ENCODE measurements around the gene MAN2A2. TPM values are rescaled to one million over a fixed set of nuclear protein-coding genes. Genes with fewer than 3 reads are reported as not detected.

MAN2A2 gene
- total RNA-seq, 1 donor from 2014 or later: 60.2 TPM

GRCh38 chr15:90880381-90881145, 22.5 kb upstream of the MAN2A2 start:
- Mint-ChIP-seq H3K4me3 (no peak overlapping the region), H3K36me3 (peaks cover 3% of the 10 kb centered on the region), H3K27me3 (no peaks in the 10 kb centered on the region), H3K4me1 (ENCODE audit: unreplicated experiment) (no peaks in the 10 kb centered on the region), H3K27ac (no peak overlapping the region), H3K9me3 (no peaks in the 10 kb centered on the region)
- TF ChIP-seq CTCF (conservative IDR thresholded peaks at IDR 0.05): no peak
- DNase-seq (ENCODE audit: extremely low spot score, unreplicated experiment): no peak

GRCh38 chr15:90881181-90881977, 21.7 kb upstream of the MAN2A2 start:
- TF ChIP-seq CTCF (conservative IDR thresholded peaks at IDR 0.05): no peak
- H3K9me3 Mint-ChIP-seq: no peaks in the 10 kb centered on the region
- no peak for DNase-seq (ENCODE audit: extremely low spot score, unreplicated experiment)
- no peak overlapping the region for H3K27ac Mint-ChIP-seq
- peaks cover 6% of the 10 kb centered on the region for H3K4me1 Mint-ChIP-seq (ENCODE audit: unreplicated experiment)
- H3K27me3 Mint-ChIP-seq: no peaks in the 10 kb centered on the region
- peaks cover 3% of the 10 kb centered on the region for H3K36me3 Mint-ChIP-seq
- H3K4me3 Mint-ChIP-seq: no peak overlapping the region

GRCh38 chr15:90881978-90882721, 21.0 kb upstream of the MAN2A2 start:
- Mint-ChIP-seq H3K36me3 (no peaks in the 10 kb centered on the region), H3K27ac (no peak overlapping the region), H3K4me1 (ENCODE audit: unreplicated experiment) (peaks cover 6% of the 10 kb centered on the region), H3K27me3 (no peaks in the 10 kb centered on the region), H3K4me3 (no peak overlapping the region), H3K9me3 (no peaks in the 10 kb centered on the region)
- peak; percentile 68 for DNase-seq (ENCODE audit: extremely low spot score, unreplicated experiment)
- no peak for TF ChIP-seq CTCF (conservative IDR thresholded peaks at IDR 0.05)

- Mint-ChIP-seq H3K36me3 (no peaks in the 10 kb centered on the region), H3K27me3 (no peaks in the 10 kb centered on the region), H3K9me3 (no peaks in the 10 kb centered on the region), H3K27ac (no peak overlapping the region), H3K4me3 (no peak overlapping the region), H3K4me1 (ENCODE audit: unreplicated experiment) (peaks cover 6% of the 10 kb centered on the region)
- no peak for TF ChIP-seq CTCF (conservative IDR thresholded peaks at IDR 0.05)
- no peak for DNase-seq (ENCODE audit: extremely low spot score, unreplicated experiment)
These were observed 20.1 kb upstream of the MAN2A2 start for GRCh38 chr15:90882781-90883525.

- Mint-ChIP-seq H3K27ac (no peak overlapping the region), H3K4me3 (peak overlapping the region; percentile 14), H3K27me3 (no peaks in the 10 kb centered on the region), H3K36me3 (no peaks in the 10 kb centered on the region), H3K9me3 (no peaks in the 10 kb centered on the region), H3K4me1 (ENCODE audit: unreplicated experiment) (peaks cover 6% of the 10 kb centered on the region)
- no peak for TF ChIP-seq CTCF (conservative IDR thresholded peaks at IDR 0.05)
- DNase-seq (ENCODE audit: extremely low spot score, unreplicated experiment): no peak
These were observed 19.6 kb upstream of the MAN2A2 start for GRCh38 chr15:90883526-90883975.

Measured in type B pancreatic cell (in vitro differentiated cells).